Left colon (tissue), 2 donors: ENCODE measurements around the gene OR2AG2. TPM values are rescaled to one million over a fixed set of nuclear protein-coding genes. Genes with fewer than 3 reads are reported as not detected.
A peak's percentile ranks its signal among the peaks of the same experiment; 100 is the strongest.
"Not testable (repeated sequence)": the region's sequence is repeated elsewhere in the genome, so short reads cannot be mapped to it uniquely, and the experiment has no call there.

Experiments used
- ATAC-seq: fragments of 200-7000 bp; cut with Tn5 transposase; one replicate; pipeline ENCODE4 v1.9.1; 2020; ENCODE audit warnings: mild to moderate bottlenecking, moderate library complexity
- DNase-seq, 2 donors: peaks; one replicate each; pipeline ENCODE4 v3.0.0-alpha.2; 2020
- intact Hi-C, 2 donors: fragments of 100-400 bp; cut with DNase I in 1 of 2; cut with micrococcal nuclease in 1 of 2; formaldehyde crosslinking; loops; one replicate each; pipeline versions ENCODE4 v1.11.2 to v1.14.0; 2022; cut with DNase I, micrococcal nuclease
- long read RNA-seq: library from polyadenylated mRNA; unstranded; transcript quantifications from one replicate; pipeline ENCODE4 v2.0.0, GENCODE V29; 2021
- total RNA-seq, 2 donors: library from RNA; stranded (reverse); fragmentation: NEBNext Ultra II Directional; extraction: Animal tissue kit (Norgen Biotek cat#: 25700); gene quantifications; one replicate each; pipeline ENCODE4 v1.2.1, GENCODE V29; 2021
- donor health status: DM: no; HTN: no; CAD: no.
- donor health status: DM: yes; HTN: yes; CAD: no.

Gene OR2AG2, protein sequence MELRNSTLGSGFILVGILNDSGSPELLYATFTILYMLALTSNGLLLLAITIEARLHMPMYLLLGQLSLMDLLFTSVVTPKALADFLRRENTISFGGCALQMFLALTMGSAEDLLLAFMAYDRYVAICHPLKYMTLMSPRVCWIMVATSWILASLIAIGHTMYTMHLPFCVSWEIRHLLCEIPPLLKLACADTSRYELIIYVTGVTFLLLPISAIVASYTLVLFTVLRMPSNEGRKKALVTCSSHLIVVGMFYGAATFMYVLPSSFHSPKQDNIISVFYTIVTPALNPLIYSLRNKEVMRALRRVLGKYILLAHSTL
- total RNA-seq, result under 1 TPM; 0.11 to 0.21 TPM
- long read RNA-seq, result 0 reads

DNA sequence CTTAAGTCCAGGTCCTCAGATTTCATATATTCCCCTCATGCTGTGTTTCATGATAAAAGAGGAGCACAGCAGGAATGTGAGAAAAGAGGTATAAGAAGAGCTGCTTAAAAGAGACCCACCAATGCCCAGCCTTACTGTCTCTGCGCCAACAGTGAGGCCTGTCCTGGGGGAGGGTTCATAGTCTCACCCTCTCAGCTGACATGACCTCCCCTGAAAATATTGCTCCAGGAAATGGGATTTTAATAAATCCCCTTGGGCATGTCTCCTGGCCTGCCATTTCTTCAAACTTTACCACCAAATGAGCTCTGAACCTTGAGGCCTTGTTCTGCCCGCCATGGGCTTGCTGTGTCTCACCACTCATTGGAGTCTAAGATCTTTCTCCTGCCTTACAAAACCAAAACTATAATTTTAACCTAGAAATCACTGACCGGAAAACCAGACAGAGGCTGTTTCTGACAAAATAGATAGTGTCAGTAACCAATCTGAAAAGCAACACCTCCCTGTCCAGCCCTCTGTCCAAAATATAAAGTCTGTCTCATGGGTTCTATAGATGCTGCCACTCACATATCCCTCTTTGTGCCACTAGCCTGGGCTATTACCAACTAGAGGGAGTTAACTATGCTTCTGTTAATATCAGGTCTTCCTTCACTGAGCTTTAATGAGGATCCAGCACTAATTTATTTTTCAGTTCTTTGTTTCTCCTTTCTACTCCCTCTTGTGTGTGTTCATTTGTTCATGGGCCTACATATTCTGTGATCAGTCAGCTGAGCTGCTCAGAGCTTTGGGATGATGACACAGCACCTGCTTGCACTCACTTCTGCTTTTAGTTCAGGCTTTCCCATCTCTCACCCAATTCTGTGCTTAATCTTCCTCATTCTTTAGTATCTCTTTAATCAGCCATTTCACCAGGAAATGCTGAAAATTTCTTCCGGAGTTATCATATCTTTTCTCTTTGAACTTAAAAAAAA is at the start of gene OR2AG2:
OR2AG2 (minus strand) TSS at position 51 of the 968 bp plus-strand sequence. CDS start 3,019 bp downstream, outside the sequence.
- intact Hi-C loops, result no loop called here
- DNase-seq (no peak), ATAC-seq (no peak)

DNA sequence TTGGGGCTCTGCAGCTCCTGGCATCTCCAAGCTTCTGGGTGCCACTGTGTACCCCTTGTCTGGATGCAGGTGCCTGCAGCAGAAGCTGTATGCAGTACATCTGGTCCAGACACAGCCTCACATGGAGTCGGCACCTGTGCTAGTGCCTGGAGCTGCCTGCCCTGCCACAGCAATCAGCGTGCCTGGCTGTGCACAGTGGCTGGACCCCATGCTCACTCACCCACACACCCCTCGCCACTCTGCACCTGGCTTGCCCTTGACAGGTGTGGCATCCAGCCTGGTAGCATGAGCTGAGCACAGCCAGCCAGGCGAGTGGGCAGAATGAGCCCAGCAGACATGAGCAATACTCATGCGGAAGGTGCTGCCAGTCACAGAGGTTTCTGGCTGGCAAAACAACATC is 47.2 kb upstream of the OR2AG2 start:
- no peak for ATAC-seq
- intact Hi-C loops, result no loop called here
- no peak for DNase-seq

DNA sequence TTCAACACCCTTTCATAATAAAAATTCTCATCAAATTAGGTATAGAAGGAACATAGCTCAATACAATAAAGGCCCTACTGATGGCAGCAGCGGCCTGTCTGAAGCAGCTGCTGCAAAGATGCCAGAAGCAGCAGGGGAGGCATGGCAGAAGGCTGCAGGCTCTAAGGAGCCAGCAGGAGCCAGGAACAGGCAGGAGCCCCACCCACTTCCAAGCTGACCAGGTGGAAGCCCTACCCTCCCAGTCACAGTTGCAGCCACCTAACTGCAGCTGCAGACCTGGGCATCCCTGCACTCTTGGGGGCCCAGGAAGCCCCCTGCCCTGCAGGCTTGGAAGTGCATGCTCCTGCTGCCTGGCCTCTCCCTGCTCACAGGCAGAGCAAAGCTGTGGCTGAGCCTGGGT is 45.9 kb upstream of the OR2AG2 start:
- DNase-seq (no peak), ATAC-seq (no peak)
- intact Hi-C loops, result no loop called here

DNA sequence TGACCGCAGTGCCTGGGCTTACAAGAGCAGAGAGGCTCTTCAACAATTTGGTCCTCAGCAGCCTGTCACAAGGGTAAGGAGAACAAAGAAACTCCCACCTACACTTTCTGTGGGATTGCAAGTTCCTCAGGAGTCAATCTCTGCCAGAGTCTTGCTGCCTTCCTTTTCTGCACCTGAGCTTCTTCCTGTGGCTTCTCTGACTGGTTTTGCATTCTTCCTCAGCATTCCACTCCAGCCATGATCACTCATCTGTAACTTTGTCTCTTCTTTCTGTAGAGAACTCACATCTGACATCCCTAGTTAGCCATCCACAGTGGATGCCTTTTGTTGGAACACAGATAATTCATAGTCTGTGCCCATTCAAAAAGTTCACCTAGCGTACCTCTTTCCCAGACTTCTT is 41.9 kb upstream of the OR2AG2 start:
- intact Hi-C loops, result no loop called here
- DNase-seq, result no peak
- no peak for ATAC-seq

DNA sequence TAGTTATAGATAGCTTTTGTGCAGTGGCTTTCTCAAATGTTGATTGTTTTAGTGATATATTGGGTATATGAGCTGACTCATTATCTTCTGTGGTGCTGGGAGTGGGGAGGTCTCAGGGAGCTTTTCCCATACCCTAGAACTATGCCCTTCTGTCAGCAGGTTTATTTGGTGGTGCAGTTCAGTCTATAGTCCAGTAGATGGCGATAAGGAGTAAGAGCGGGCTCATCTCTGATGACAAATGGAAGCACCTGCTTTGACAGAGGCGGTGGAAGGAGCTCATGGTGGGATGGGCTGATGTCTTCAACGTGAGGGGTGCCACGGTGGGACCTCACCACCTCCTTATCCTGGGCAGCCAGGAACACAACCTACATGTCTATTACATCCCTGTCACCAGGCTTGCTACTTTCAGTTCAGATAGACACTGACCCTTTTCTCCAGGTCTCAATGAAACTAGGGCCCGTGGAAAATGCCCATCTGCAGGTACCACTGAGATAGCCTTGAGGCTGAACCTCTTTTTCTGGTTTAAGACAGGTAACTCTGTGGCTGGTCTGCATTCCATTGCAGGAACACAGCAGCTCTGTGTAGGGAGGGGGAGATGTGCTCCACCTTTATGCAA is 40.7 kb upstream of the OR2AG2 start:
- intact Hi-C loops, result no loop called here
- DNase-seq (peak in 1 of 2 donors; percentile 11), ATAC-seq (peak; percentile 57)

DNA sequence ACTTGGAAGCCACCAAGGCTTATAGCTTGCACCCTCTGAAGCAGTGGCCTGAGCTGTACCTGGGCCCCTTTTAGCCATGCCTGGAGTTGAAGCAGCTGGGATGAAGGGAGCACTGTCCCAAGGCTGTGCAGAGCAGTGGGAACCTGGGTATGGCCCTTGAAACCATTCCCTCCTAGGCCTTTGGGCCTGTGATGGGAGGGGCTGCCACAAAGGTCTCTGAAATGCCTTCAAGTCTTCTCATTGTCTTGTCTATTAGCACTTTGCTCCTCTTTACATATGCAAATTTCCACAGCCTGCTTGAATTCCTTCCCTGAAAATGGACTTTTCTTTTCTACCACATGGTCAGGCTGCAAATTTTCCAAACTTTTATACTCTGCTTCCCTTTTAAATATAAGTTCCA is 29.3 kb upstream of the OR2AG2 start:
- ATAC-seq, intact Hi-C loops, DNase-seq: not testable (repeated sequence)

DNA sequence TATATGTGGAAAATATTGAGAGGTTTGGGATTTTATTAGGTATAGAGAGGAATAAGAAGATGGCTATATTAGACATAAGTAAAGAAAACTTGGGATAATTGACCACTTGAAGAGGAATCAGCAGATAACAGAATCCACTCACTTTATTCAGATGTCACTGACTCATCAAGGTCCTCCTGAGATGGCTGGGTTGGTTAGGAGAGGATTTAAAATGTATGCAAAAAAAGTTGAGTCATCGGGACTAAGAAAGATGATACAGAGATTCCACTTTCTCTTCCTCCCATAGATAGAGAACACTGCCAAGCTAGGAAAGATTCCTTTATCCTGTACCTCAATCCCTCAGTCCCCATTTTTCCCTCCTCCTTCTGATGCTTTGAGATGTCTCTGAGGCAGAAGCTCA is 27.6 kb upstream of the OR2AG2 start, which contains the start of gene OR6A2:
OR6A2 (minus strand) TSS at position 288 of the 400 bp plus-strand sequence. CDS start 3,981 bp downstream, outside the sequence.
- intact Hi-C loops, result no loop called here
- no peak for ATAC-seq

DNA sequence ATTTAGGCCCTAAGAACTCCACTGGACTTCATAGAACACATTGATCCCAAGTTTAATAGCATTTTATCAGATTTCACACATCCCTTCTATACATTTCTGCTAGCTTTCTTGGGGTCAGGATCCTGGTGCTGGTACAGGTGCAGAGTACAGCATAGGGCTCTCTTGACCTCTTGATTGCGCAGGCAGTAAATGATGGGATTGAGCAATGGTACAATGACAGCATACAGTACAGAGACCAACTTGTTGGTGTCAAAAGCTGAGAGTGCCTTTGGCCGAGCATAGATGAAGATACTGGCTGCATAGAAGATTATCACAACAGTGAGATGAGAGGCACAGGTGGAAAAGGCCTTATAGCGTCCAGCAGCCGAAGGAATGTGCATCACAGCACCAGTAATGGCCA is 22.9 kb upstream of the OR2AG2 start:
- ATAC-seq, result no peak
- intact Hi-C loops, result no loop called here
- no peak for DNase-seq

More for the DNA sequence above, 27.6 kb upstream of the OR2AG2 start, which contains the start of gene OR6A2:
- no peak for DNase-seq

DNA sequence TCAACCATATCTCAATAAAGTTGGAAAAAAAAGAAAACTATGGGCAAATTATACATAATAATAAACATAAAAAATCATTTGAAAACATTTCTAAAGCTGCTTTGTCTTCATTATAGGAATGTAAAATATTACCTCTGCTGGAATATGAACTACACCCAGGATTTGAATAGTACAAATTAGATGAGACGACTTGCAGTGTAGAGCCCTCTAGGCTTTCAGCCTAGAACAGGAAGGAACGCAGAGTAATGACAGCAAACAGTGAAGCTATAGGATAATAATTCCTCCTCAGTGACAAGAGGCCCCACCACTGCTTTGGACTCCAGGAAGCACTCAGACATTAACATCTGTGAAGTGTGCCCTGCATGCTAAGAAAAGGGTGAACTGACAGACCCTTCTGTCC is 18.8 kb upstream of the OR2AG2 start:
- DNase-seq, result no peak
- intact Hi-C loops, result no loop called here
- ATAC-seq, result no peak

DNA sequence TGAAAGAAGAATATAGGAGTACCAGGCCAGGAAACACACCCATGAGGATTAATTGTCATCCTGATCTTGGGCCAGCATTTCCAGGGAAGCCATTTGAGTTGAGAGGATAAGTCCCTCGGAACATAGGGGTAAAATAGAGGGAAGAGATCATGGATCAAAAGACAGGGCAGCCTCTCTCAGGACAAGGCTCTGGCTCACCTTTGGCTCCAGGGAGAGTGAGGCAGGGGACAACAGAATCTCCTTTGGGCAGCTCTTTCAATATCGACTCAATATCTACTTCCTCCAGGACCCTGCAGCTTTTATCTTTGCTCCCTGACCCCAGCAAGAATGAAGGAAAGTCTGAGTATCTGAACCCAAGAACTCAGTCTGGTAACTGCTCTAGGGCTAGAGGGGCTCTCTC is 10.9 kb upstream of the OR2AG2 start, which contains the start of gene OR2AG1:
OR2AG1 (plus strand) TSS at position 301 of the 400 bp plus-strand sequence. CDS start 2,018 bp downstream, outside the sequence.
- intact Hi-C loops, result no loop called here
- DNase-seq (no peak), ATAC-seq (no peak)

DNA sequence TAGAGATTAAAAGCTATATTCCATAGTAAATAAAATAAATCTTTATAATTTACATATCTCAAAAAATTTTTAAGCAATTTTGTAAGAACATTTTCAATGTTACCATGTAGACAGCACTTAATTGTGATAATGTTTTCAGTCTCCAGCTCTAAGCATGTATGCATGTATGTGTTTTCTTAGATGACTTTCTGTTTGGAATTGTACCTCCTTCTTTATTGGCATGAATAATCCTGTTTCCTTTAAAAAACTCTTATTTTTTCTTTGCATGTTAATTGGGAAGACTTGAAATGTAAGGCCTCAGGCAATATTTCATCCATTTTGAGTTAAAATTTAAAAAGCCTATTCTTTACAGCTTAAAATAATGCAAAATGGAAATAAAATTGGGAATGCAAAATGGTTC is 9.1 kb upstream of the OR2AG2 start:
- DNase-seq (no peak), ATAC-seq (no peak)
- intact Hi-C loops, result no loop called here

DNA sequence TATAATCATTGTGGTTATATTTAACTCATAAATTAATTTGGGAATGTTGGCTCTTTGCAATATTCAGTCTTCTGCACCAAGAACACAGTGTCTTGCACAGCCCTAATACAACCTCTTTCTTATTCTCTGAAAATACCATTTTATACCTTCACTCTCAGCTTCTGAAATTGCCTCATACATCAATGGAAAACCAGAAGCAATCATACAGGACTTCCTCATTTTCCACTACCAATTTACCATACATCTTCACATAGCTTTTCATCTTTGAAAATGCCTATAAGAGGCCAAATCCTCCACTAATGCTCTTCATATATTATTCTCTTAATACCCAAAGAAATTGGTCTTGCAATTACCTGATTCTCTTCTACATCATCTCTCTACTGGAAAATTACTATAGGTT is 6.7 kb upstream of the OR2AG2 start:
- no peak for DNase-seq
- ATAC-seq, result no peak
- intact Hi-C loops, result no loop called here

DNA sequence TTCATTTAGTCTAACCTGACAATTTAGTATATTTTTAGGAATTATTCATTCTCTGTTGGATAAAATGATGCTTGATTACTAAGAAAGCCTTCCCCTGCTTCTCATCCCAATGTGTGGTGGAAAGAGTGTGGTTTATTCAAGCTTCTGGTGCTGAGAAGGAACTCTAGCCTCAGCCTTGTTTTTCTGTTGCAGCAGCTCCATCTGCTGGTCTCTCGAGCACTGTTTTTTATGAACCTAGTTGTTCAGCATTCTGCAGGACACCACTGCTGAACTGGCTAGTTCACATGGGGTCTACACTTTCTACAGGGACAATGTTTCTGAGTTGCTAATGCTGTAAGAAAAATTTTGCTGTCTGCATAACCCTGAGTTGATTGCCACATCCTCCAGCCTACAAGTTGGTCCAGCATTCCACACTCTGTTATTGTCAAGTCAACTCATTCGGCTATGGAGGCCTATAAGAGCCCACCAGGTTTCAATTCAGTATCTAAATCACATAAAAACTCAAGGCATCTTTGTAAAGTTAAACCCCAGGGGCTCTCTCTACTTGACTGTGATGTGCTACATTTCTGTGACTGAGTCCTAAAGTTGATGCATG is 14.3 kb downstream of the OR2AG2 start:
- ATAC-seq, result peak; percentile 59
- DNase-seq, result peak; percentile 36 to 55
- intact Hi-C loops, result no loop called here

DNA sequence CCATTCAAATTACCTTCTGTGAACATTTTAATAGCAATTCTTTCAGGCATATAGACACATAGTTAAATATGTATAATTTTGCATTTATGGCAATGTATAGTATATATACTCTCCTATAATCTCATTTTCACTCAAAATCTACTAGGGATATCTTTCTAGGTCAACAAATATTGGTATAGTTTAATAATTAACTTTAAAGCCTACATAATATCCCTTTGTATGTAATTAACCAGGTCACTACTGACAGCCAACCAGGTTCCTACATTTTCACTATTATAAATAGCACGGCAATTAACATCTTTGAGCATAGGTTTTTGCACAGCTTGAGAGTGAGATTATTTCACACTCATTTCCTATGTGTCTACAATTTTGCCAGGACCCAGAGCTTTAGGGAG is 15.8 kb downstream of the OR2AG2 start:
- ATAC-seq (no peak), DNase-seq (no peak)
- intact Hi-C loops, result no loop called here

DNA sequence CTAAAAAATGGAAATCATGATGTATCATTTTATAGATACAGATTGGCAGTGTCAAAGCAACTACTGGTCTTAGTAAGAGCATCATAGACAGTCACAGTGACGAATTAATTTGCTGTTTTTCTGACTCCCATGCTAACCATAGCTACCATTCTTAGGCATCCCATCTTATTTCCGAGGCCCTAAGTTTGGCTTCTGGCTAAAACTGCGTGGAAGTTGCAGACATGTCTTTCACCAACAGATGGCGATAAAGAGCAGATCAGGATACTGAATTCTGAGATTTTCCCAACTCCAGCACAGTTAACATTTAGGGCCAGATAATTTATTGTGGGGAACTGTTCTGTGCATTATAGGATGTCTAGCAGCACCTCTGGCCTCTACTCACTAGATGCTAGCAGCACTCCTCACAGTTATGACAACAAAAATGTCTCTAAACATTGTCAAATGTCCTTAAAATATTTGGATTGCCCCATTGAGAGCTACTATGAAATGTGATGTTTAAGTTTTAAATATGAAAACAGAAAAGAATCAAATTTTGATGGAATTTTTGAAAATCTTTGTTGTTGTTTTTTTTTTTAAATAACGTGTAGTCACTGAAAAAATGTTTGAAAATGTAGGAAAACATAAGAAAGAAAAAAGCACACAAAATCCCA is 16.3 kb downstream of the OR2AG2 start:
- ATAC-seq, result peak; percentile 47
- intact Hi-C loops, result no loop called here
- DNase-seq, result peak in 1 of 2 donors; percentile 20

DNA sequence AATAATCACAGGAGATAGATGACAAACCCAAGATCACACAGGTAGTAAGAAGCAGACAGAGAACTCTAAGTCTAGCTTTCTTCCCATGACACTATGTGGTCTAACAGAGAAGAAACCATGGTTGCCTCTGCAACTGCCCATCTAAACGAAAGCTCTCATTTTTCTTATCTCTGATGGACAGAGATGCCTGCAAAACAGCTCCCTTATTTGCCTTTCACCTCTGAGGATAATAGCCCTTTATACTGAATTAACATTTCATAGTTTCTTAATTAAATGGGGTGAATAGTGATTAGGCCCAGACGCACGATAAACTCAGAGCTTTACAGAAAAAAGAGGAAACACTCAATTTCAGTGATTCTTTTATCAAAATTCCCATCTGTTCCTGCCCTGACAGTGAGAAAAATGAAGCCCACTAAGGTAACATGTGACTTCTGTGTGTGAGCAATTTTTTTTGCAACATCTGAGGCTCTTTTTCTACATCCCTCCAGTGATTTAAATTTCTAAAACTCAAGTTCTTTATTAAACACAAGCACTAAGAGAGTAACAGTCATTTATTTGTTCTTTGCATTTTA is 24.6 kb downstream of the OR2AG2 start:
- intact Hi-C loops, result no loop called here
- no peak for ATAC-seq
- DNase-seq, result no peak

DNA sequence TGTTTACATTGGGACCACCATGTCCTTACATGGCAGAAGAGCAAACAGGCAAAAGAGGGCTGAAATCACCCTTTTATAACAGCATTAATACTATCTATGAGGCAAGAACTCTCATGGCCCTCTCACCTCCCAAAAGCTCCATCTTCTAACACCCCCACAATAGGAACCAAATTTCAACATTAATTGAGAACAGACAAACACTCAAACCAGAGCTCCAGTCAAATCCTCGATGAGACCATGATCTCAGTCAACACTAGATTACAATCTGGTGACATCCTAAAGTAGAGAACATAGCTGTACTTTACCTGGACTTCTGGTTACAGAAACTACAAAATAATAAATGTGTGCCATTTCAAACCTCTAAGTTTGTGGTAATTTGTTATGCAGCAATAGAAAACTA is 25.1 kb downstream of the OR2AG2 start:
- intact Hi-C loops, result no loop called here
- DNase-seq (no peak), ATAC-seq (no peak)

DNA sequence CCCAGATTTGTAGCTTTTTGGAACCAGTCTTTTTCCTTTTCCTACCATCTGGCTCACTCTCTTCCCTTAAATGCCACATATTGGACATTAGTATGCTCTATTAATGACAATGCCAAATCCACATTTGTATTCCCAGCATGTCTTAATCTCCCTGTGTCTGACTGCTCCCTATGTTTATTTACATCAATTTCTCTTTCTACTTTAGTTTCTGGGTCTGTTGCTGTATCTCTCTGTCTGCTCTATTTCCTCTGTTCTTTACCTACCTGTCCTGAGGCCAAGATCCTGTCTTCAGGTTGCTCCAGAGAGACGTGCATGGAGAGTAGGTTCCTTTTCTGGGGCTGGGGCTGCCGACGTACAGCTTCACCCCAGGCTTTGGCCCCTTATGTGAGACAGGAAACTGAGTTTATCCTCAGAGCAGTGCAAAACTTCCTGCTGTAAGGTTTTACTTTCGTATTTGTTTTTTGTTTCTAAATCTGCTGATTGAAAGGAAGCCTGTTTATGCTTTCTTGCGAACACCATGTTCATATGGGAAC is 25.6 kb downstream of the OR2AG2 start:
- intact Hi-C loops, result no loop called here
- ATAC-seq, result no peak
- peak in 1 of 2 donors; percentile 14 for DNase-seq
